Measurements from ENCODE around the gene PCDHGA2.
"Not testable (repeated sequence)": the region's sequence is repeated elsewhere in the genome, so short reads cannot be mapped to it uniquely, and the experiment has no call there.

Gene PCDHGA2

DNA sequence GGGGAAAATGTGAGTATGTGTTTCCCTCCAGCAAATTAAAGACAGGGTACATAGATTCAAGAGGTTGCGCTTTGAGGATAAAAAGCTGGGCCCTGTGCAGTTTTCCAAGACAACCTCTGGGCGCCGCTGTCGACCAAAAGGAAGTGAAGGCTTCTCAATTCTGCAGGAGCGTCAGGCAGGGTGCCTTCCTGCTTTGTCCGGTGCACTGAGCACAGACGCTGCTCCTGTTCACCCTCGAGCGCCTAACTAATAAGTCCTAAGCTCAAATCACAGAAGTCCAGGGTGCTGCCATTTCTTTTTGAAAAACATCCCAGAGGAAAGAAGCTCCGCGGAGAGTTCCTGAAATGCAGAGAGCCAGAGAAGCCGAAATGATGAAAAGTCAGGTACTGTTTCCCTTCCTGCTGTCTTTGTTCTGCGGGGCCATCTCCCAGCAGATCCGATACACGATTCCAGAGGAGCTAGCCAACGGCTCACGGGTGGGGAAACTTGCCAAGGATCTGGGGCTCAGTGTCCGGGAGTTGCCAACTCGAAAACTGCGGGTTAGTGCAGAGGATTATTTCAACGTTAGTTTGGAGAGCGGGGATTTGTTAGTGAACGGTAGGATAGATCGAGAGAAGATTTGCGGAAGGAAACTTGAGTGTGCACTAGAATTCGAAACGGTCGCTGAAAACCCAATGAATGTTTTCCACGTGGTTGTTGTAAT lies 11.5 kb downstream of the PCDHGA2 start, which contains the start of gene PCDHGB1:
TSS of gene PCDHGB1 (plus strand) at position 183 of the 703 bp plus-strand sequence. CDS start at position 345, 162 bp downstream.
- DNase-seq (ENCODE audit: low read depth) = peak; percentile 50

- no peak for DNase-seq (ENCODE audit: low read depth)
Observed at GRCh38 chr5:141351591-141351990, 13.0 kb downstream of the PCDHGA2 start.

DNA sequence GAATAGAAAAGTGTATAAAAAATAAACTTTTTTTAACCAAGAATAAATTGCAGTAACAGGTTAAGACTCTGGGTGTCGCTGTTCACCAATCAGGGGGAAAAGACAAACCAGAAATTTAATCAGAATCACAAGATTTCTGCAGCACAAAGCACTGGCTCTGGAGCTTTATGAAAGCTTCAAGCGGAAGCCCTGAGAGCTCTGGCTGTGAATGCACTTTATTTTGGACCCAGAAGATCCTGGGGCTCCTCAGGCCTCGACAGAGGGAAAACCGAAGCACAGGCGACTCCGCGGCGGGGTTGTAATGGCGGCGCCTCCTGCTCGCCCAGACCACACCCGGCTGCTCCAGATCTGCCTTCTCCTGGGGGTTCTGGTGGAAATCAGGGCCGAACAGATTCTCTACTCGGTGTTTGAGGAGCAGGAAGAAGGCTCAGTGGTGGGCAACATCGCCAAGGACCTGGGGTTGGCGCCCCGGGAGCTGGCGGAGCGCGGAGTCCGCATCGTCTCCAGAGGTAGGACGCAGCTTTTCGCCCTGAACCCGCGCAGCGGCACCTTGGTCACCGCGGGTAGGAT lies 16.4 kb downstream of the PCDHGA2 start, which contains the start of gene PCDHGA4:
TSS of gene PCDHGA4 (plus strand) at position 122 of the 570 bp plus-strand sequence. CDS start at position 209, 87 bp downstream.
- no peak for DNase-seq (ENCODE audit: low read depth)

DNA sequence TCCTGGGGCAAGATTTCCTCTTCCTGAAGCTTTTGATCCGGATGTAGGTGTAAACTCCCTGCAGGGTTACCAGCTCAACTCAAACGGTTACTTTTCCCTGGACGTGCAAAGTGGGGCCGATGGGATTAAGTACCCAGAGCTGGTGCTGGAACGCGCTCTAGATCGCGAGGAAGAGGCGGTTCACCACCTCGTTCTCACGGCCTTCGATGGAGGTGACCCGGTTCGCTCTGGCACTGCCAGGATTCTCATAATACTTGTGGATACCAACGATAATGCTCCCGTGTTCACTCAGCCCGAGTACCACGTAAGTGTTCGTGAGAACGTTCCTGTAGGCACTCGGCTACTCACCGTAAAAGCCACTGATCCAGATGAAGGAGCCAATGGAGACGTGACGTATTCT lies 17.1 kb downstream of the PCDHGA2 start:
- no peak for DNase-seq (ENCODE audit: low read depth)

- no peak for DNase-seq (ENCODE audit: low read depth)
Observed at GRCh38 chr5:141356133-141356532, 17.6 kb downstream of the PCDHGA2 start.

DNA sequence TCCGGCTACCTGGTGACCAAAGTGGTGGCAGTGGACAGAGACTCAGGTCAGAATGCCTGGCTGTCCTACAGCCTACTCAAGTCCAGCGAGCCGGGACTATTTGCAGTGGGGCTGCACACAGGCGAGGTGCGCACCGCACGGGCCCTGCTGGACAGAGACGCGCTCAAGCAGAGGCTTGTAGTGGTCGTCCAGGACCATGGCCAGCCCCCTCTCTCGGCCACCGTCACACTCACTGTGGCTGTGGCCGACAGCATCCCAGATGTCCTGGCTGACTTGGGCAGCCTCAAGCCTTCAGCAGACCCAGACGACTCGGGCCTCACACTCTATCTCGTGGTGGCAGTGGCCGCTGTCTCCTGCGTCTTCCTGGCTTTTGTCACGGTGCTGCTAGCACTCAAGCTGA lies 18.4 kb downstream of the PCDHGA2 start:
- no peak for DNase-seq (ENCODE audit: low read depth)

GRCh38 chr5:141359790-141360426 lies 21.3 kb downstream of the PCDHGA2 start, which contains the start of gene PCDHGB2:
PCDHGB2 (plus strand) TSS chr5:141359994; CDS start chr5:141360136, 142 bp downstream.
- DNase-seq (ENCODE audit: low read depth) = no peak

DNA sequence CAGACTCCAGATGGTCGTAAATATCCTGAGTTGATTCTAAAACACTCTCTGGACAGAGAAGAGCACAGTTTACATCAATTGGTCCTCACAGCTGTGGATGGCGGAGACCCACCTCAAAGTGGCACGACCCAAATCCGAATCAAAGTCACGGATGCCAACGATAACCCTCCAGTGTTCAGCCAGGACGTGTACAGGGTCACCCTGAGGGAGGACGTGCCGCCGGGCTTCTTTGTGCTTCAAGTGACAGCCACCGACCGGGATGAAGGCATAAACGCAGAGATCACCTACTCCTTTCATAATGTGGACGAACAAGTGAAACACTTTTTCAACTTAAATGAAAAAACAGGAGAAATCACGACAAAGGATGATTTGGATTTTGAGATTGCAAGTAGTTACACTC lies 22.1 kb downstream of the PCDHGA2 start:
- DNase-seq (ENCODE audit: low read depth) = no peak

DNA sequence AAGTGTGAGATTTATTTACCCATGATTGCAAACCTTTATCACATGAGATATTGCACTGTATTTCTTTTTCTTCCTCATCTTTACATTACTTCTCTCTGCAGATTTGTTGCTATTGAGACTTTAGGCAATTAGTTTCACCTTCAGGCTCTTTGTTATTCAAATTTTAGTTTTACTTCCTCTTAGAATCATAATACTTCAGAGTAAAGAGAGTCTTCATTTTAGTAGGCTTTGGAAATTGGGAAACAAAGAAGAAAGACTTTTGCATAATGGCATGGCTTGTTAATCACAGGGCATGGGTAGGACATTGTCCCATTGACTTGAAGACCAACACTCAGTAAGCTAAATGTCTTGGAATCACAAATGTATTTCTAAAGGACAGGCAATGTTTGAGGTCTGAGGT lies 24.2 kb downstream of the PCDHGA2 start:
- no peak for DNase-seq (ENCODE audit: low read depth)

GRCh38 chr5:141363952-141364660 lies 25.5 kb downstream of the PCDHGA2 start, which contains the start of gene PCDHGA5:
PCDHGA5 (plus strand) TSS chr5:141364162; CDS start chr5:141364331, 169 bp downstream.
- no peak for DNase-seq (ENCODE audit: low read depth)

GRCh38 chr5:141366016-141366896 lies 27.7 kb downstream of the PCDHGA2 start:
- no peak for DNase-seq (ENCODE audit: low read depth)

DNA sequence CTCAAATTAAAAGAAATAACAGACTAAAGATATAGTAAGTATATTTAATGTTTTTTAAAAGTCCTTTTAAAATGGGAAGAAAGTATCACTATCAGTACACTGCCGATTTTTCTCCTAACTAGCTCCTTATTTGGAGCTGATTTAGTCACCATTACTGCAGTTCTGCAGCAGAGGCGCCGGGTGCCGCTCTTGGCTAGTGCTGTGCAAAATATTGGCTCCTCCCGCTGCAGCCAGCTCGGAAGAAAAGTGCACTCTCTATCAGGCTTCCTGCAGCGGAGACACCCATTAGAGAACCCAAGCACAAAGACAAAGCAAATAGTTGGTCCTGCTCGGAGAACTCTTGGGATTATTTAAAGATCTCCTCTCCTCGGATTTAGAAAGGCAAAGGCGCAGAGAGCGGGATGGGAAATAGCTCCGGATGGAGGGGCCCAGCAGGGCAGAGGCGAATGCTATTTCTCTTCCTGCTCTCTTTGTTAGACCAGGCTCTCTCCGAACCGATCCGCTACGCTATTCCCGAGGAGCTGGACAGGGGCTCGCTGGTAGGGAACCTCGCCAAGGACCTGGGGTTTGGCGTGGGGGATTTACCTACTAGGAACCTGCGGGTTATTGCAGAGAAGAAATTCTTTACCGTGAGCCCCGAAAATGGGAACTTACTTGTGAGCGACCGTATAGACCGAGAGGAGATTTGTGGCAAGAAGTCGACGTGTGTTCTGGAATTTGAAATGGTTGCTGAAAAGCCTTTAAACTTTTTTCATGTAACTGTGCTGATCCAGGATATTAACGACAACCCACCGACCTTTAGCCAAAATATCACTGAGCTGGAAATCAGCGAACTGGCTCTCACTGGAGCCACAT lies 31.7 kb downstream of the PCDHGA2 start, which contains the start of gene PCDHGB3:
TSS of gene PCDHGB3 (plus strand) at position 249 of the 855 bp plus-strand sequence. CDS start at position 402, 153 bp downstream.
- DNase-seq (ENCODE audit: low read depth) = peak; percentile 47

DNA sequence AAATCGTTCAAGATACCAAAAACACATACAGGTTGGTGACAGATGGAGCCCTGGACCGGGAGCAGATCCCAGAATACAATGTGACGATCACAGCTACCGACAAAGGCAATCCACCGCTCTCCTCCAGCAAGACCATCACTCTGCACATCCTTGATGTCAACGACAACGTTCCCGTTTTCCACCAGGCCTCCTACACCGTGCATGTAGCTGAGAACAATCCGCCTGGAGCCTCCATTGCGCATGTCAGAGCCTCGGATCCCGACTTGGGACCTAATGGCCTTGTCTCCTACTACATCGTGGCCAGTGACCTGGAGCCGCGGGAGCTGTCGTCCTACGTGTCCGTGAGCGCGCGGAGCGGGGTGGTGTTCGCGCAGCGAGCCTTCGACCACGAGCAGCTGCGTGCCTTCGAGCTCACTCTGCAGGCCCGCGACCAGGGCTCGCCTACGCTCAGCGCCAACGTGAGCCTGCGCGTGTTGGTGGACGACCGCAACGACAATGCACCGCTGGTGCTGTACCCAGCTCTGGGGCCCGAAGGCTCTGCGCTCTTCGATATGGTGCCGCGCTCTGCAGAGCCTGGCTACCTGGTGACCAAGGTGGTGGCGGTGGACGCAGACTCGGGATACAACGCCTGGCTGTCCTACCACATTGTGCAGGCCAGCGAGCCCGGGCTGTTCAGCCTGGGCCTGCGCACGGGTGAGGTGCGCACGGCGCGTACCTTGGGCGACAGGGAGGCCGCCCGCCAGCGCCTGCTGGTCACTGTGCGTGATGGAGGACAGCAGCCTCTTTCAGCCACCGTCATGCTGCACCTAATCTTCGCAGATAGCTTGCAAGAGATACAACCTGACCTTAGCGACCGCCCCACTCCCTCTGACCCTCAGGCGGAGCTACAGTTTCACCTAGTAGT lies 33.3 kb downstream of the PCDHGA2 start:
- DNase-seq (ENCODE audit: low read depth) = no peak

DNA sequence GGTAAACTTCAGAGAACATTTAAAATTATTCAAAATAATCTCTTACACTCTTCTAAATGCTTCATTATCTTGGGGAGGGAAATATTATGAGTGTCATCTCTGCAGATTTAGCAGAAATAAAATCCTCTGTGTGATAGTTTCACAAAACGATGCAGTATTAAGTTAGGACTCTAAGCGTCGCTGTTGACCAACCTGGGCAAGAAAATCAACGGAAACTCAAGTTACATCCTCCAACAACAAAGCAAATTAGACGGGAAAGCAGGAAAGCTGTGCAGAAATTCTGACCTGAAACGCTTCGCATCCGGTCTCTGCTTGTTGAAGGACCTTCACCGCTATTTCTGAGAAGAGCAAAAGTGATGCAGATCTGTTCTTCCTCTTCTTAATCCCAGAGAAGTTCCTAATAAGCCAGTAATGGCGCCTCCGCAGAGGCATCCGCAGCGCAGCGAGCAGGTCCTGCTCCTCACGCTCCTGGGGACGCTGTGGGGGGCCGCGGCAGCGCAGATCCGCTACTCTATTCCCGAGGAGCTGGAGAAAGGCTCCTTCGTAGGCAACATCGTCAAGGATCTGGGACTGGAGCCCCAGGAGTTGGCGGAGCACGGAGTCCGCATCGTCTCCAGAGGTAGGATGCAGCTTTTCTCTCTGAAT lies 35.2 kb downstream of the PCDHGA2 start, which contains the start of gene PCDHGA6:
TSS of gene PCDHGA6 (plus strand) at position 219 of the 645 bp plus-strand sequence. CDS start at position 412, 193 bp downstream.
- DNase-seq (ENCODE audit: low read depth) = no peak

- DNase-seq (ENCODE audit: low read depth) = no peak
Observed at GRCh38 chr5:141374627-141375026, 36.1 kb downstream of the PCDHGA2 start.

- DNase-seq (ENCODE audit: low read depth) = not testable (repeated sequence)
Observed at GRCh38 chr5:141375444-141376155, 37.0 kb downstream of the PCDHGA2 start.

DNA sequence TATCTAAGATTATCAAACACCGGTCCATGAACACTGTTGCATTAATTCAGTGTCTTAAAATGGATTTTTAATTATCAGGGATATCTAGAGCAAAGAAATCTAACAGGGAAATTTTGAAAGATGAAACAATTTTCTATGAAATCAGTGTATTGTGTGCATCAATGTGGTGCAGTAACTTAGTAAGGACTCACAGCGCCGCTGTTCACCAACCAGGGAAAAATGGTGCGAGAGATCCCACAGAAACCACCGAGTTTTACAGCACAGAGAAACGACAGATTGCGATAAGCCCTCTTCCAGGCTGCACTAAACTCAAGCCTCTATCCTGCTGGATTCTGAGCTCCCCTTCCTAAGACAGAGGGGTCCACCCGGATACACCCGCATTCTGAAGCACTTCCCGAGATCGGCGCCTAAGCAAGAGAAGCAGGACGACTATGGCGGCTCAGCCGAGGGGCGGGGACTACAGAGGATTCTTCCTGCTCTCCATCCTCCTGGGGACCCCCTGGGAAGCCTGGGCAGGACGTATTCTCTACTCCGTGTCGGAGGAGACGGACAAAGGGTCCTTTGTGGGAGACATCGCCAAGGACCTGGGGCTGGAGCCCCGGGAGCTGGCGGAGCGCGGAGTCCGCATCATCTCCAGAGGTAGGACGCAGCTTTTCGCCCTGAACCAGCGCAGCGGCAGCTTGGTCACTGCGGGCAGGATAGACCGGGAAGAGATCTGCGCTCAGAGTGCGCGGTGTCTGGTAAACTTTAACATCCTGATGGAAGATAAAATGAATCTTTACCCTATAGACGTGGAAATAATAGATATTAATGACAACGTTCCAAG lies 44.1 kb downstream of the PCDHGA2 start, which contains the start of gene PCDHGA7:
TSS of gene PCDHGA7 (plus strand) at position 274 of the 826 bp plus-strand sequence. CDS start at position 432, 158 bp downstream.
- no peak for DNase-seq (ENCODE audit: low read depth)

Measured in stromal cell of bone marrow (primary cell).